Measurements from ENCODE around the gene FGFR4. TPM values are rescaled to one million over a fixed set of nuclear protein-coding genes. Genes with fewer than 3 reads are reported as not detected.

FGFR4 gene
- total RNA-seq, 1 donor from 2014 or later = 258 TPM

GRCh38 chr5:177065491-177065890 lies 21.2 kb upstream of the FGFR4 start:
- no peaks in the 10 kb centered on the region for H3K9me3 Mint-ChIP-seq (ENCODE audit: low read depth)
- TF ChIP-seq CTCF (IDR thresholded peaks at IDR 0.05; ENCODE audit: unreplicated experiment) = no peak
- no peaks in the 10 kb centered on the region for H3K27me3 Mint-ChIP-seq
- peaks cover 5% of the 10 kb centered on the region for H3K36me3 Mint-ChIP-seq (ENCODE audit: insufficient read depth)
- H3K4me3 Mint-ChIP-seq (ENCODE audit: low read depth) = no peak overlapping the region
- peaks cover 5% of the 10 kb centered on the region for H3K4me1 Mint-ChIP-seq (ENCODE audit: low read depth)
- DNase-seq (ENCODE audit: low spot score, unreplicated experiment) = no peak
- no peak overlapping the region for H3K27ac Mint-ChIP-seq

GRCh38 chr5:177066224-177066623 lies 20.5 kb upstream of the FGFR4 start:
- Mint-ChIP-seq H3K36me3 (ENCODE audit: insufficient read depth) (peaks cover 5% of the 10 kb centered on the region), H3K27me3 (no peaks in the 10 kb centered on the region), H3K27ac (no peak overlapping the region), H3K4me3 (ENCODE audit: low read depth) (no peak overlapping the region), H3K4me1 (ENCODE audit: low read depth) (peaks cover 5% of the 10 kb centered on the region), H3K9me3 (ENCODE audit: low read depth) (no peaks in the 10 kb centered on the region)
- TF ChIP-seq CTCF (IDR thresholded peaks at IDR 0.05; ENCODE audit: unreplicated experiment) = no peak
- no peak for DNase-seq (ENCODE audit: low spot score, unreplicated experiment)

- no peaks in the 10 kb centered on the region for H3K27me3 Mint-ChIP-seq
- peaks cover 5% of the 10 kb centered on the region for H3K4me1 Mint-ChIP-seq (ENCODE audit: low read depth)
- H3K36me3 Mint-ChIP-seq (ENCODE audit: insufficient read depth) = peaks cover 2% of the 10 kb centered on the region
- H3K27ac Mint-ChIP-seq = no peak overlapping the region
- DNase-seq (ENCODE audit: low spot score, unreplicated experiment) = no peak
- H3K9me3 Mint-ChIP-seq (ENCODE audit: low read depth) = no peaks in the 10 kb centered on the region
- H3K4me3 Mint-ChIP-seq (ENCODE audit: low read depth) = no peak overlapping the region
- TF ChIP-seq CTCF (IDR thresholded peaks at IDR 0.05; ENCODE audit: unreplicated experiment) = no peak
These were observed 19.2 kb upstream of the FGFR4 start for GRCh38 chr5:177067503-177067902.

GRCh38 chr5:177070536-177071191 lies 16.1 kb upstream of the FGFR4 start:
- Mint-ChIP-seq H3K27me3 (no peaks in the 10 kb centered on the region), H3K9me3 (ENCODE audit: low read depth) (no peaks in the 10 kb centered on the region), H3K36me3 (ENCODE audit: insufficient read depth) (no peaks in the 10 kb centered on the region), H3K27ac (no peak overlapping the region), H3K4me1 (ENCODE audit: low read depth) (peaks cover 3% of the 10 kb centered on the region), H3K4me3 (ENCODE audit: low read depth) (no peak overlapping the region)
- TF ChIP-seq CTCF (IDR thresholded peaks at IDR 0.05; ENCODE audit: unreplicated experiment) = no peak
- DNase-seq (ENCODE audit: low spot score, unreplicated experiment) = no peak

GRCh38 chr5:177071666-177072385 lies 14.9 kb upstream of the FGFR4 start:
- Mint-ChIP-seq H3K27ac (no peak overlapping the region), H3K9me3 (ENCODE audit: low read depth) (no peaks in the 10 kb centered on the region), H3K36me3 (ENCODE audit: insufficient read depth) (no peaks in the 10 kb centered on the region), H3K27me3 (no peaks in the 10 kb centered on the region), H3K4me3 (ENCODE audit: low read depth) (no peak overlapping the region), H3K4me1 (ENCODE audit: low read depth) (peaks cover 3% of the 10 kb centered on the region)
- DNase-seq (ENCODE audit: low spot score, unreplicated experiment) = peak; percentile 69
- TF ChIP-seq CTCF (IDR thresholded peaks at IDR 0.05; ENCODE audit: unreplicated experiment) = peak; percentile 85
